ENCODE measurements around the gene RAC2.
A peak's percentile ranks its signal among the peaks of the same experiment; 100 is the strongest.
"Not testable (repeated sequence)": the region's sequence is repeated elsewhere in the genome, so short reads cannot be mapped to it uniquely, and the experiment has no call there.

RAC2 gene

GRCh38 chr22:37233751-37234631 is 10.1 kb downstream of the RAC2 start:
- peak; percentile 14 for DNase-seq

- DNase-seq: not testable (repeated sequence)
Observed at GRCh38 chr22:37233371-37233750, 10.7 kb downstream of the RAC2 start.

- no peak for DNase-seq
Observed at GRCh38 chr22:37232140-37232998, 11.7 kb downstream of the RAC2 start.

GRCh38 chr22:37231406-37232139 is 12.5 kb downstream of the RAC2 start:
- DNase-seq: peak; percentile 45

- peak; percentile 86 for DNase-seq
Observed at GRCh38 chr22:37230673-37231405, 13.2 kb downstream of the RAC2 start.

- DNase-seq: peak; percentile 94
Observed at GRCh38 chr22:37229805-37230672, 14.0 kb downstream of the RAC2 start.

GRCh38 chr22:37229012-37229804 is 14.9 kb downstream of the RAC2 start:
- DNase-seq: peak; percentile 67

GRCh38 chr22:37228106-37229011 is 15.7 kb downstream of the RAC2 start:
- no peak for DNase-seq

GRCh38 chr22:37226514-37226913 is 17.6 kb downstream of the RAC2 start:
- DNase-seq: no peak

GRCh38 chr22:37226087-37226486 is 18.0 kb downstream of the RAC2 start:
- DNase-seq: no peak

GRCh38 chr22:37225481-37225880 is 18.6 kb downstream of the RAC2 start:
- DNase-seq: no peak

GRCh38 chr22:37224757-37225420 is 19.2 kb downstream of the RAC2 start:
- no peak for DNase-seq

GRCh38 chr22:37223965-37224551 is 20.0 kb downstream of the RAC2 start:
- no peak for DNase-seq

GRCh38 chr22:37222440-37222971 is 21.6 kb downstream of the RAC2 start:
- peak; percentile 70 for DNase-seq

GRCh38 chr22:37221424-37222333 is 22.4 kb downstream of the RAC2 start:
- no peak for DNase-seq

GRCh38 chr22:37220543-37220981 is 23.5 kb downstream of the RAC2 start:
- no peak for DNase-seq

GRCh38 chr22:37219533-37219932 is 24.5 kb downstream of the RAC2 start:
- DNase-seq: no peak

Data from activated CD4-positive, alpha-beta T cell treated with anti-CD3 and anti-CD28 coated beads, Interleukin-2, Interleukin-6, amounts not matched to agents 100 ng/mL and 50 ng/mL, durations not matched to agents 16 hours and 8 hours (primary cell).